CD4-positive, alpha-beta T cell treated with Interleukin-4 for 4 hours (primary cell): ENCODE results near the gene COL21A1.

Experiments used
- DNase-seq: peaks from one replicate; pipeline ENCODE4 v3.0.0-alpha.2; 2020

The COL21A1 gene

GRCh38 chr6:56102216-56102615, 145.2 kb downstream of the COL21A1 start:
- no peak for DNase-seq

DNA sequence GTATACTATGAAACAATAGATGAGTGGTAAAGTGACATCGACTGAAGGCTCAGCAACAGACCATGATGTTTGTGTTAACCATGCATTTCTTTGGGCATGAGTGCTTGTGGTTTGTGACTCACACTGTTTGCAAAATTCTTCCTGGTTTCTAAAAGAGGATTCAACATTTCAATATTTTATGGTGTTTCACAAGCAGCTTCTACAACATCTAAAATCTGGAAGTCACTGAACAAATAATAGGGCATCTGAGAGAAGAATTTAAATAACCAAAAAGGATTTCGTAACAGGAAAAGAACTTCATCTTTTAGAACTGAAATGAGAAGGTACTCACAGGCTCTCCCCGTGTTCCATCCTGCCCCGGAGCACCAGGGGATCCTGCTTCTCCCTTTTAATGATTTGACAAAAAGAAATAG, 146.2 kb downstream of the COL21A1 start:
- peak; percentile 10 for DNase-seq

DNA sequence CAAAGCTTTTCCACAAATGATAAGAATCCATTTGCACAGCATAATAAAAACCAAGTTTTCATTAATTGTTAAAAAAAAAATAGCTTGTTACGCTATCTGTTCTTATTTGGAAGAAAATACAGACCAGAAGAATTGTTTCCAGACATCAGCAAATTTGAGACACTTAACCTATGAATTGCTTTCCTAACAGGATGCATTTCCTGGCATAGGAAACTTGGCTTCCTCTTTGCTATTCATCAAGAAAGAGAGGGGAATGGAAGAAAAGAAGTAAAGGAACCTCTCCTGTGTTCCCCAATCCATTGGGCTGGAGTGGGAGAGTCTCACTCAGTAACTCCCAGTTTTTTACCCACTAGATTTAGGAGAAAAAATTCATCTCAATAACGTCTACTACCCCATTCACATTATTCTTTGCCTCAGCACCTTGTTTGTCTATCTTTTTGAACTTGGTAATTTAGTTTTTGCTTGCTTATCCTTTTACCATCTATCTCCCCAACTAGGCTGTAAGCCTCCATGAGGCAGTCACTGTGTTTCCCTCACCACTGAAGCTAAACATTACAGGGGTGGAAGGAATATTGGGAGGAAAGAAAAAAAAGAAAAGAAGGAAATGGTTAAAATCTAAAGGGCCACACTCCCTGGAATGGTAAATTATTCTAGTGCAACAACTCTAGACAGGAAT, 150.3 kb downstream of the COL21A1 start:
- no peak for DNase-seq

- DNase-seq = no peak
These were observed 150.8 kb downstream of the COL21A1 start for GRCh38 chr6:56096541-56096940.

- DNase-seq = no peak
These were observed 153.6 kb downstream of the COL21A1 start for GRCh38 chr6:56093776-56094175.

GRCh38 chr6:56091159-56091869, 156.1 kb downstream of the COL21A1 start:
- no peak for DNase-seq

- no peak for DNase-seq
These were observed 158.7 kb downstream of the COL21A1 start for GRCh38 chr6:56088641-56089040.

GRCh38 chr6:56087421-56087820, 160.0 kb downstream of the COL21A1 start:
- DNase-seq = no peak

DNA sequence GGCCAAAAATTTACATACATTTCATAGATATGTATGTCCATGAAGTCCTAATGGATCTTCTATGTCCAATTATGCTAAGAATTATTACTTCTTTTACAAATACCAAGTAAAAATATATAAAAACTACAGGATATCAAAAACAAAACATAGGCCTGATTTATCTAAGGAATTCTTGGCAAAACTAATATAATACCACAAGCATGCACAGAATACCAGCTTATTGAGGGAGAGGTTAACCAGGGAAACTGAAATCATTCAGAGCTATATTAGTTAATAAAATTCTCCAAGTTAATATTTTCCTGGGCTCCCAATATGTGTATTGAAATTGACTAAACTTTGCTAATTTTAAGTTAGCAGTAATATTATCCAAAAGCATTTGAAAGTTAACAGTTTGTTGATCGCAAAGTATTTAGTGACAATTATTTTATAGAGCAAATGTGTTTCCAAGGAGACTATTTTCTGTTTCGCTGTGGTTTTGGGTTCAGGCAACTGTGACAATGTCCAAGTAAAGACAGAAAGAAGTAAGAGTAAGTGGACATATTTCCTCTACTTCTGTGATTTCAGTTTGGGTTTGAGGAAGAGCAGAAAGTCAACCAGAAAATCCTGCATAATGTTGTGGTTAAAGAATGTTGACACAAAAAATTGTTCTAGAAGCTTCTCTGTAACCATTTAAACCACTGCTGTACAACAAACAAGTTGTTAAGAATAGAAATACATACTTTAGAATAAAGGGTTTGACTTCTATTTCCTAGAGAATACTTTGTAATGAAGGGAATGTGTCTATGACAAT, 167.4 kb downstream of the COL21A1 start:
- DNase-seq = no peak

GRCh38 chr6:56076033-56076432, 171.3 kb downstream of the COL21A1 start:
- no peak for DNase-seq

DNA sequence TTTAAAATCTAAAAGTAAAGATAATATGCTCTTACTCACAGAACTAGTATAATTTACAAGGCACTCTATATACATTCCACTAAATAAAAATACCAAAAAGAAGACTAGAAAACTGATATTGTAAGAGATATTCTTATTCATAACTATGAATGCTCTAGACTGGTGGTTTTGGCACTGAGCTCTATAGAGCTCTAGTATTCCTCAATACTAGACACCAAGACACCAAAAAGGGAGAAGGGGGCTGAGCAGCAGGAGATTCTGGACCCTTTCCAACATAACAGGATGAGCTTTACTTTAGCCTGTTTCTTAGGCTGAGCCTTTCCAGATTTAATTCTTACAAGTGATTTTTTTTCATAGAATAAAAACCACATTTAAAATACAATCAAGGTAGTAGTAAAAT, 173.6 kb downstream of the COL21A1 start:
- DNase-seq = no peak

DNA sequence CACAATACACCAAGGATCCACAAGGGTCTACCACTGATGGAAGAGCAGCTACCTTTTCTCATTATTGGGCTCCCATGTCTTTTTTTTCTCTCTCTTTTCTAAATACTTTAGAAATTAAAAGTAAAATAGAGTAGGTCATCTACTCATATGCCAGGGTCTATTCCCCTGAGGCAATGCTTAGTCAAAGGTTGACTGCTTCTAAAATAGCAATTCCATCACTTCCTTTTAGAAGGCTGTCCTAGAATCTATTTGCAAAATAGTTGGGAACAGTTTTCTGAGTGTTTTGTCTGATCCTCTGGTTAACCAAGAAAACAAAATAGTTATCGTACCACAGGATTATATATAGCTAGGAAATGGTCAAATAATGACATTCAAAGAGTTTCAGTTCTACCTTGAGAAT, 174.1 kb downstream of the COL21A1 start:
- DNase-seq = no peak

DNA sequence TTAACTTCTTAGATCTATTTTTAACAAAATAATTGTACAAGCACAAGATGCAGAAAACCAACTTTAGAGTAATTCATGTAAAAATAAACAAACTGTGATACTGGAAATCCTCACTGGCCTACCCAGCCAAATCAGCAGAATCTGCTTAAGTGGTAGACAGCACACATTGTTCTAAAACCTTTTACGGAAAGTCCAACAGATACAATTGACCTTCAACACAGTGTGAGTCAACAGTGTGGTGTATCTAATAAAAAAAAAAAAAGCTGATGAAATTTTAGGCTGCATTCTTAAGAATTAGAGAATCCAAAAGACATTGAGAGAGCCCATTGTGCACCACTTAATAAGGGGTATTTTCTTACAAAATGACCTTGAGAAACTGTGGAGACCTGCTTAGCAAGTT, 174.5 kb downstream of the COL21A1 start:
- DNase-seq = no peak

GRCh38 chr6:56065408-56065807, 182.0 kb downstream of the COL21A1 start:
- DNase-seq = no peak

- no peak for DNase-seq
These were observed 184.5 kb downstream of the COL21A1 start for GRCh38 chr6:56062836-56063235.

GRCh38 chr6:56058636-56059035, 188.7 kb downstream of the COL21A1 start:
- no peak for DNase-seq

DNA sequence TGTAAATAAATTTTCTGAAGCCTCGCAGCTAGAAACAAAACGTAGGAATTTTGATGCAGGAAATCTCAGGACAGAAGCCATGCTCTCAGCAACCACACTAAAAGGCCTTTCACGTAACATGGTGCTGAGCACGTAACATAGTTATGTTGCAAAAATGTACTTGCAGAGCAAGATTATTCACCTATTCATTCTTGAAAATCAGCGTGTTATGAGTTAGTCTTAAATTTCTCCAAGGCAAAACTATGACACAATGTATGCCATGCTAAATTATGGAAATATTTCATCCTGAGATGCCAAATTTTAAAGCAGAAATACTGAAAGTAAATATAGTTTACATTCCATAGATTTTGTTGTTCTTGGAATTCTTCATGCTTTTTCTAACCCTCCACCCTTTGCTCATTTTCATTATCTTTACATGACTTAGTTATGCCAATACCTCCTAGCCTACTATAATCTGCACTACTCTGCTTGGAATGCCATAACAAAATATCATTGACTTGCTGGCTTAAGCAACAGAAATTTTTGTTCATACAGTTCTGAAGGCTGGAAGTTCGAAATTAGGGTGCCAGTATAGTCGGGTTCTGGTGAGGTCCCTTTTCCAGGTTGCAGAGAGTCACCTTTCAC, 192.2 kb downstream of the COL21A1 start:
- no peak for DNase-seq

GRCh38 chr6:56051202-56051598, 196.2 kb downstream of the COL21A1 start:
- no peak for DNase-seq

GRCh38 chr6:56050530-56051201, 196.7 kb downstream of the COL21A1 start:
- DNase-seq = no peak

DNA sequence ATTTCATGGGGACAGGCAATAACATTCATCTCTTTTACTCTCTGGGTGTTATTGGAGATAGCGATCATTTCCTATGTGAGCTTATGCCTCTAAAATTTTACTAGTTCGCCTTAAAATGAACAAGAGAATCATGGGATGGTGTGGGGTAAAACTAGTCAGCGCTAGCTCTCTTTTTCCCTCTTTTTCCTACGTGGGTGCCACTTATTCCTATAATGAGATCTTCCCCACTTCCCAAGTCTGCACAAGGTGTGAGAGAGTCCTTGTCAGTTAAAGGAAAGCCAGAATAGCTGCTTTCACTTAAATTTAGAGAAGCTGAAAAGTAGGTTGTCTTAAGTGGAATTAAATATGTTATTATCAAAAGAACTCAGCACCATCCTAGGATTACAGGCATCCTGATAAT, 198.8 kb downstream of the COL21A1 start:
- no peak for DNase-seq

GRCh38 chr6:56047931-56048540, 199.3 kb downstream of the COL21A1 start:
- DNase-seq = no peak

DNA sequence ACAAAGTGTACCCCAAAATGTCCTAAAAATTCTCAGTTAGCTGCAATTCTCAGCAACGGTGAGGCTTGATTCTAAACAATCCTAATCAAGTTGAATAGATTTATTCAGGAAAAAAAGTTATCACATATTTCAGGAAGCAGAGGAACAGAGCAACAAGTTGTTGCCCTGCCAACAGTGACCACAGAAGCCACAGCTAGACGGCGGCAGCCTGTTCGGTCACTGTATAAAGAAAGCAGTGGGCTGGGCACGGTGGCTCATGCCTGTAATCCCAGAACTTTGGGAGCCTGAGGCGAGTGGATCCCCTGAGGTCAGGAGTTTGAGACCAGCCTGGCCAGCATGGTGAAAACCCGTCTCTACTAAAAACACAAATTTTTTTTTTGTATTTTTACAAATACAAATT, 200.8 kb downstream of the COL21A1 start:
- DNase-seq = no peak
